ENCODE measurements around the gene DNAH17. TPM values are rescaled to one million over a fixed set of nuclear protein-coding genes. Genes with fewer than 3 reads are reported as not detected.

DNAH17 gene
- total RNA-seq, 1 experiment from 2014 or later = 0.02 TPM

- no peak for DNase-seq (ENCODE audit: low spot score)
Measured at GRCh38 chr17:78431692-78431958, 145.6 kb downstream of the DNAH17 start.

- no peak for DNase-seq (ENCODE audit: low spot score)
Measured at GRCh38 chr17:78430892-78431691, 146.1 kb downstream of the DNAH17 start.

GRCh38 chr17:78429618-78429995, 147.6 kb downstream of the DNAH17 start:
- DNase-seq (ENCODE audit: low spot score) = no peak

- no peak for DNase-seq (ENCODE audit: low spot score)
Measured at GRCh38 chr17:78428836-78429617, 148.2 kb downstream of the DNAH17 start.

- DNase-seq (ENCODE audit: low spot score) = no peak
Measured at GRCh38 chr17:78428025-78428575, 149.1 kb downstream of the DNAH17 start.

GRCh38 chr17:78427140-78427539, 150.1 kb downstream of the DNAH17 start:
- no peak for DNase-seq (ENCODE audit: low spot score)

GRCh38 chr17:78426293-78426879, 150.8 kb downstream of the DNAH17 start:
- DNase-seq (ENCODE audit: low spot score) = no peak

- DNase-seq (ENCODE audit: low spot score) = no peak
Measured at GRCh38 chr17:78425429-78425828, 151.8 kb downstream of the DNAH17 start.

- no peak for DNase-seq (ENCODE audit: low spot score)
Measured at GRCh38 chr17:78423961-78424675, 153.1 kb downstream of the DNAH17 start.

GRCh38 chr17:78422872-78423588, 154.2 kb downstream of the DNAH17 start:
- no peak for DNase-seq (ENCODE audit: low spot score)

GRCh38 chr17:78422267-78422605, 155.0 kb downstream of the DNAH17 start:
- DNase-seq (ENCODE audit: low spot score) = no peak

- DNase-seq (ENCODE audit: low spot score) = peak; percentile 60
Measured at GRCh38 chr17:78421534-78422266, 155.5 kb downstream of the DNAH17 start.

GRCh38 chr17:78421084-78421533, 156.1 kb downstream of the DNAH17 start:
- DNase-seq (ENCODE audit: low spot score) = no peak

- no peak for DNase-seq (ENCODE audit: low spot score)
Measured at GRCh38 chr17:78419970-78420815, 157.0 kb downstream of the DNAH17 start.

- no peak for DNase-seq (ENCODE audit: low spot score)
Measured at GRCh38 chr17:78418326-78419026, 158.7 kb downstream of the DNAH17 start.

GRCh38 chr17:78417531-78417909, 159.7 kb downstream of the DNAH17 start:
- no peak for DNase-seq (ENCODE audit: low spot score)

- no peak for DNase-seq (ENCODE audit: low spot score)
Measured at GRCh38 chr17:78416791-78417530, 160.2 kb downstream of the DNAH17 start.
